Fibroblast of upper back skin (primary cell): Measurements from ENCODE around the gene PDGFA.

Source experiments
- DNase-seq: peaks from one replicate; pipeline ENCODE4 v3.0.0-alpha.2; 2013

Gene PDGFA

DNA sequence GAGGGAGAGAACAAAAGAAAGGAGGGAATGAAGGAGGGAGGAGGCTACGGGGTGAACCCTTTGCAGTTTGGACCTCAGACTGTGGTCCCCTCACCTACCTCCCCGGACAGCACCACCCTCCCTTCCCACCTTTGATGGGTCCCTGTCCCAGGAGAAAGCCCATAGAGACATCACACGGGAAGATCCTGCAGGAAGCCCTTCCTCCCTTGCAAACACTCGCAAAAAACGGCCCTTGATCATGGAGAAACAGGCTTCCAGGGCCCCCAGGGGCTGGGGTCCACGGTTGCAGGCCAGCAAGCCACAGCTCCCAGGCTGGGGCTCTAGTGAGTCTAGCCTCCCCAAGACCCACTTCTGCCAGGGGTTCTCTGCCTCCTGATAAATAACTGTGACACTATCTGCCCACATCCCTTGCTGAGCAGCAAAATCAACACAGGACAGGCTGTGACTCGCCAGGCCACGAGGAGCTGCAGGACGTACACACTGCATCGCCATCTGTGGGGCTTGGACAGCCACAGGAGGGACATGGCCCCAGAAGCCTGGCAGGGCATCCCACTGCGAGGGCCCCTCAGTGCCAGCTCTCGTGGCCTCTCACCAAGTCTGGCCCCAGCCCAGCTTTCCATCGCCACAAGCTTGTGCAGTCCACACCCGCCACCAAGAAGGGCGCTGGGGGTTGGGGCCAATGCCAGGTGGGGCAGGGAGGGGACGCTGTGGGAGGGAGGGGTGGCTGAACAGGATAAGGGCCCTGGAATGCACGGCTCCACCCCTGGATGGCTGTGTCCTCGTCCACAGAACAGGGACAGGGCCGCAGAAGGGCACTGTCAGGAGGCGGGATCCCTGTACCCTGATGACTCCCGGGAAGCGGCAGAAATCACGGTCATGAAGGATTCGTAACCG, 34.2 kb downstream of the PDGFA start:
- DNase-seq, result no peak

DNA sequence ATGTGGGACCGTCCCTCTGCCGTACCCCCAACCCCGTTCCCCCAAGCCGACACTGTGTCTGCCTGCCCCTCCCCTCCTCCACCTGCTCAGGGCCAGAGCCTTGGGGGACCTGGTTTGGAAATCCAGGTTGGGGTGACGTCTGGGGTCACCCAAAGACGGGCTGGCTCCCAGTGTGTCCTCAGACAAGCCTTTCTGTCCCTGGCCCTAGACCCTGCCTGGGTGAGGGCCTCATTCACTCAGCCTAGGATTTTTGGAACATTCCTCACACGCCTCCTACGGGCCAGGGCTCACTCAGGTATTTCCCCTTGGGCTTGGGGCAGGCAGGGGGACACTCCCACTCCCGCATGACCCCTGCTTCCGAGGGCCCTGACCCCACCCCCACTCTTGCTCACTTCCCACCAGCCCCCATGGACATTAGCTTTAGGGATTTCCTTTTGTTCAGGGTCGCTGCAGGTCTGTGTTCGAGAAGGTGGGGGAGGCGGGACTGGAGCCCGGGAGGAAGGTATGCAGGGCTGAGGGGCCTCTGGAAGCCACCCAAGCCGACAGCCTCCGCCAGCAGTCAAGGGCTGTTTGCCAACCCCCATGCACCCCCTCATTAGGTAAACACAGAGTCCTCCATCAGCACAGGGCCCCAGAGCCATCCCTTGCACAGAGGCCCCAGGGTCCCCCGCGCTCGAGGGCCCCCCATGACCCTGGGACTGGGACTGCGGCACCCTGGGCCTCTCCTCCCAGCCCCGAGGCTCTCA, 35.1 kb downstream of the PDGFA start:
- DNase-seq, result no peak

DNA sequence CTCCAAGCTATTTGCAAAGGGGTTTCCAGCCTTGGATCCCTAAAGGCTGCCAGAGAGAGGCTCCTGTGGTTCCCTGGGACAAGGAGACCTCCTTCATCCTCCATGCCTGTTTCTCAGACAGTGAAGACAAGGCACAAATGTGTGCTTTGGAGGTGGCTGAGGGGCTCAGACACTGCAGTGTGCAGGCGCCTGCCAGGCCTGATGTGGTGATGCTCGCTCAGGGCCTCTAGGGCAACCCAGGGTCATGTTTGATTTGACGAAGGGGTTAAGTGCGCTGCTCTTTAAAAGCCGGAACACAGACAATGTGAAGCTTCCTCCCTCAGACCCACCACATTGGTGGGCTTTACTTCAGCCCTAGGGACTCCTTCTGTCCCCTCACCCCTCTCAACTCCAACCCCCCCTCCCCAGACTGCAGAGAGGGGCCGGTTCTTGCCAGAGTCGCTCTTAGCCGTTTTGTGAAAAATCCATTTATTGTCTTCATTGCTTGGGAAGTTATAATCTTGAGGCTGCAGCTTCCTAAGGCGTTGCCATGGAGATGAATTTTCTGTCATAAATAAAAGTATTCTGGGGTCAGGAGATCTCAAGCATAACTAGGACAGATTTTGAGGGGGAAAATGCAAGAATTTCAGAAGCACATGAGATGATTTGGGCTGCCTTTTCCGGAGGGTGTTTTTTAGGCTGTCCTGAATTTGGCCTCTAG, 35.8 kb downstream of the PDGFA start:
- no peak for DNase-seq

DNA sequence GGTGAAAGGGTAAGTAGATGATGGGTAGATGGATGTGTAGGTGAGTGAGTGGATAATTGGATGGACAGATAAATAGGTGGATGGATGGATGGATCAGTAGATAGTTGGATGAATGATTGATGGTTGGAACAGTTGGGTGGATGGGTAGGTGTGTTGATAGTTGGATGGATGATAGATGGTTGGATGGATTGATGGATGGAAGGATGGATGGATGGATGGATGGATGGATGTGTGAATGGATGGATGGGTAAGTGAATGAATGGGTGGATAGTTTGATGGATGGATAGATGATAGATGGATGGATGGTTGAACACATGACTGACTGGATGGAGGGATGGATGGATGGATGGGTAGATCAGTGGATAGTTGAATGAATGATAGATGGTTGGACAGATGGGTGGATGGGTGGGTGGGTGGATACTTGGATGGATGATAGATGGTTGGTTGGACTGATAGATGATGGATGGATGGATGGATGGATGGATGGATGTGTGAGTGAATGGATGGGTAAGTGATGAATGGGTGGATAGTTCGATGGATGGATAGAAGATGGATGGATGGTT, 37.0 kb downstream of the PDGFA start:
- no peak for DNase-seq

DNA sequence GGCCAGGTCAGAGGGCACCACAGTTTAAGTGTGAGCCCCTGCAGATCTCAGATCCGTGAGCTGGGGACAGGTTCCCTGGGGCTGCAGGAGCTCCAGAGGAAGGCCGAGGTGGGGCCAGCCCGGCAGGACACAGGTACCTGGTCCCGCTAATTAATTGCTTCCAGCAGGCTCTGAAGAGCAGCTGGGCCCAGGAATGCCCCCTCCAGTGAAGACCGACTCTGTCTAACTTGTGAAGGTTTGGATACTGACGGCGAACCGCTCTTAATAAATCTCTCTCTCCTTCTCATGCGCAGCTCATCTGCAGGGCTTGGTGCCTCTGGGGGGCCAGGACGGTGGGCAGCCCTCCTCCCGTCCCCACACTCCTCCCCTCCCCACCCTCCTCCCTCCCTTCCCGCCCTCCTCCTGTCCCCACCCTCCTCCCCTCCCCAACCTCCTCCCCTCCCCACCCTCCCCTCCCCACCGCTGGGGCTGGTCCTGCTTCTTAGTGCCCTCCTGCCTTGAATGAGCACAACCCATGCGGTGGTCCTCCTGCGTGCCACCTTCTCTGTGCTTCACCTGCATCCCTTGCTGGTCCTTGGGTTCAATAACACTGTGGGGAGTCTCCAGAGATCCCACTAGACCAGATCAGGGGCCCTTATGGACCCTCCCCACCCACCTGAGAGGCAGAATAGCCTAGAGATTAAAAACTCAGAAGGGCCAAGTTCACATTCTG, 38.3 kb downstream of the PDGFA start:
- no peak for DNase-seq

DNA sequence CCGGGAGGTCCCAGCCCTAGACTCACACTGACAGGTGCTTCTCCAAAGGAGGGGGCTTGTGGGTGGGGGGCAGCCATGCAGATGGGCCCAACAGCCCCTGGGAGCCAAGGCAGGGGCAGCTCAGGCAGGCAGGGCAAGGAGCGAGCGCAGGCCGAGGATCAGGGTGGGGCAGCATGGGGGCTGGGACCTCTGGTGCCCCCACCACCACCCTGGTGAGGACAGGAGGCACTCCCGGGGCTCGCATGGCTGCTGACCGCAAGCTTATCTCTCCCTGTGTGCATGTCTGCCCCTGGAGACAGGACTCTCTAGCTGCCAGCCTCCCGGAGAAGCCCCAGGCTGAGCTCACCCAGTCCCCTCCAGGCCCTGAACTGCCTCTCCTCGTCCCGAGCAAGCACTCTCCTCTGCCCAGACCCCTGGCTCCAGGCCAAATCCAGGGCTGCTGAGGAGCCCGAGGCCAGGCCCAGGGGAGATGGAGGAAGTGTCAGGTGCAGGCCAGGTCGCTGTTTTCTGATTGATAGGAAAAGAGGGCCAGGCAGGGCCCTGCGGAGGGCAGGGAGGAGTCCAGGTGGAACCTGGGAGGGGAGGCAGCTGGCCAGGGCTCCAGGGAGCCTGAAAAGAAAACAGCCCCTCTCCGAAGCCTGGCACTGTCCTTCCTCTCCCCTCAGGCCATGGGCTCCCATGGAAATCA, 39.0 kb downstream of the PDGFA start:
- no peak for DNase-seq

DNA sequence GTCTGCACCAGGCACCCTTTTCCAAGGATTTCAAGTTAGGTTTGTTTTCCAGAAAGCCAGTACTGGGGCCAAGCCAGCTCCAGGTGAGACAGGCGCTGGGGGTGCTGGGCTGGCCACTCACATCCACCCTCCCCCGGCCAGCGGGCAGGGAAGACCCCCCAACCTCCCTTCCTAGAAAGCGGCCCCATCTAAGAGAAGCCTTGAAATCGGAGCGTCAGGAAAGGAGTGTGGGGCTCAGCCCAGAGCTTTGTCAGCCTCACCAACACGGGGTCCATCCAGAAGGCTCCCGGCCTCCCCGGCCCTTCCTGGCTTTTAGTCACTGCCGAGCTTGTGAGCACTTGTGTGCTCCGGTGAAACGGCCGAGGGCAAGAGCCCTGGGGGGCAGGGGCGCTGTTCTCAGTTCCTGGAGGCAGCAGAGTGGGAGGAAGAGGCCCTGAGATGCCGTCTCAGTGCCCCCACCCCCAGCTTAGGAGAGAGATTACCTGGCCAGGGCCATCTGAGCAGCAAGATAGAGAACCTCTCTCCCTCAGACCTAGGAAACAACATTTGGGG, 39.6 kb downstream of the PDGFA start:
- no peak for DNase-seq

DNA sequence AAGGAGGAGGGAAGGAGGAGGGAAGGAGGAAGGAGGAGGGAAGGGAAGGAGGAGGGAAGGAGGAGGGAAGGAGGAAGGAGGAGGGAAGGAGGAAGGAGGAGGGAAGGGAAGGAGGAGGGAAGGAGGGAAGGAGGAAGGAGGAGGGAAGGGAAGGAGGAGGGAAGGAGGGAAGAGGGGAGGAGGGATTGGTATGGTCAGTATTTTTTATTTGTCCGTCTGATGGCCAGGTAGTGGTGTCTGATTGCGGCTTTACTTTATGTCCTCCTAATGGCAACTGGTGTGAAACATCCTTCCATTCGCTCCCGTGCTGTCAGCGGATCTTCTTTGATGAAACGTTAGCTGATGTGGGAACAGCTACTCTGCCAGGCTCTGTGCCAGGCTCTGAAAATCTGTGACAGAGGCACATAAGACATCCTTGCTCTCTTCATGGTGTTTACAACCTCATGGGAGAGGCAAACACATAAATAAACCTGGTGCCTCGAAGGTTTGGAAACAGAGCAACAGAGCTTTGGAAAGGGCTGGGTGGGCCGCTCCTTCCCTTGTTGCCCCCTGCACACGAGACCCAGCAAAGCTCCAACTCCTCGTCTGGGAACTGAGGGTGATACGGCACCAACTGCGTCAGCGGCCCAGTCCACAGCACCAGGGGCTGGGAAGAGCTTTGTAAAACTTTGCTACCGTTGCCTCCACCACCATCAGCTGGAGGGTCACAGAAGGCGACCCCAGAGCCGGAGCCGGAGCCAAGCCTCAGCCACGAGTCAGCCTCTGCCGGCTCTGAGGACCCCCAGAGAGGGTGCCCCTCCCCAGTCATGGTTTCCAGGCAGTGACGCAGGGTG, 40.3 kb downstream of the PDGFA start:
- no peak for DNase-seq

DNA sequence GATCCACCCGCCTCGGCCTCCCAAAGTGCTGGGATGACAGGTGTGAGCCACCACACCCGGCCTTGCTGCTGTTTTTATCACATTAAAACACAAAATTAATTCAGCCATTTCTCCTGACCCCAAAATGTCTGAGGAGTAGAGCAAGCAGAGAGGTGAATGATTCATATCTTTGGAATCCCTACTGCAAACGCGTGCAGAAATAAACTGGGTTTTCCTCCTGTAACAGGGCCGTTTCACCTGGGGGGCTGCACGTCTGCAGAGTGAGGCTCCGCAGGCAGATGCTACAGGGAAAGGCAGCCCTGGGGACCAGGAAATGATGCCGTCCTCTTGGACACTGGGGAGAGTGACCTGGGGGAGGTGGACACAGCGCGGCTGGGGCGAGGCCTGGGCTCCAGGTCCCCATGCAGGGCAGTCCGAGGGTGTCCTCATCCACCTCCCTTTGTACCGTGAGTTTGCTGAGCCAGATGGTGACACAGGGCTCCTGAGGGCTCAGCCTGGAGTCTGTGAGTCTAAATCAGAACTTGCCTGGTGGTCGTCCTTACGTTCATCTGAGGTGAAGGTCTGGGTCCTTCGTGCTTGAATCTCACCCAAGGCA, 41.9 kb downstream of the PDGFA start:
- DNase-seq, result peak; percentile 19

DNA sequence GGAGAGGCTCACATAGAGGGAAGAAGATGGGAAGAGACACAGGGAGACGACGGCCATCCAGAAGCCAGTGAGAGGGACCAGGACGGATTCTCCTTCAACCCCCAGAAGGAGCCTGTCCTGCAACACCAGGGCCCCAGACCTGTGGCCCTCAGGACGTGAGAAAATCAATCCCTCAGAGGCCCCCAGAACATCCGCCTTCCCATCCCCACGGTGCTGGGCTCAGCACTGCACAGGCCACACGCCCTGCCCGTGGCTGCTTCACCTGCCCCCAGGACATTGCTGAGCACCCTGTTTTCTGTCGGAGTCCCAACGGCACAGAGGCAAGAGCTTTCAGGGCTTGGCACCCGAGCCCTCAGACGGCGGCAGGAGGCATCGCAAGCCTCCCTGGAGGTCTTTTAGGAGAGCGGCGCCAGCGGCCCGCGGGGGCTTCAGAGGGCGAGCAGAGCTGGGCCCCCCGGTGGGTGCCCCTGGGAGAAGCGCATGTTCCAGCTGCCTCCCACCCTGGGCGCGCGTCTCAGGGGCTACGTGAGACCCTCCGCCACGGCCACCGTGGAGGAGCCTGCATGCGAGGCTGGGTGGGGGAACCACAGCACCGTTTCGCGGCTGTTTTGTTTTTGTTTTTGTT, 42.8 kb downstream of the PDGFA start:
- DNase-seq, result no peak

DNA sequence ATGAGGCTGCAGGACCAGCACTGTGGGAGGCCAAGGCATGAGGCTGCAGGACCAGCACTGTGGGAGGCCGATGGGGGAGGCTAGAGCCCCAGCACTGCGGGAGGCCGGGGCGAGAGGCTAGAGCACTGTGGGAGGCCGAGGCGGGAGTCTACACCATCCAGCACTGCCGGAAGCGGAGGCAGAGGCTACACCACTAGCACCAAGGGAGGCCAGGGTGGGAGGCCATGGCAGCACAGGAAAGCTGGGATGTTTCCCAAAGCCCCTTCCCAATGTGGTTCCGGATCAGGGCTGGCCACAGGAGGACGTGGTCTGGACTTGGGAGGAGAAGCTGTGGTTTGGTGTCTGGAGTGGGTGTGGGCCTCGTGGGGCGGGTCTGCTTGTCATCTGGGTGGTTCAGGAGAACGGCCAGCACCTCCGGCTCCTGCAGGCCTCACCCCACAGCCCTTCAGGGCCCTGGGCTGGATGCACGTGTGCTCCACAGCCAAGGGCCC, 43.6 kb downstream of the PDGFA start:
- DNase-seq, result no peak

DNA sequence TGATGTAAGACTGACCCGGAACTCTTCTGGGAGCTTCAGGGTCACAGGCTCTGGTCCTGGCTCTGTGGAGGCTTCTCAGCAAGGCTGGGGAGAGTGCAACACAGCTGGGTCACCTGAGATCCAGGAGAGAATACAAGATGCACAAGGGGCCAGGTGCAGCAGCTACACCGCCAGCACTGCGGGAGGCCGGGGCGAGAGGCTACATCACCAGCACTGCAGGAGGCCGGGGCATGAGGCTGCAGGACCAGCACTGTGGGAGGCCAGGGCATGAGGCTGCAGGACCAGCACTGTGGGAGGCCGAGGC, 44.3 kb downstream of the PDGFA start:
- DNase-seq, result no peak

DNA sequence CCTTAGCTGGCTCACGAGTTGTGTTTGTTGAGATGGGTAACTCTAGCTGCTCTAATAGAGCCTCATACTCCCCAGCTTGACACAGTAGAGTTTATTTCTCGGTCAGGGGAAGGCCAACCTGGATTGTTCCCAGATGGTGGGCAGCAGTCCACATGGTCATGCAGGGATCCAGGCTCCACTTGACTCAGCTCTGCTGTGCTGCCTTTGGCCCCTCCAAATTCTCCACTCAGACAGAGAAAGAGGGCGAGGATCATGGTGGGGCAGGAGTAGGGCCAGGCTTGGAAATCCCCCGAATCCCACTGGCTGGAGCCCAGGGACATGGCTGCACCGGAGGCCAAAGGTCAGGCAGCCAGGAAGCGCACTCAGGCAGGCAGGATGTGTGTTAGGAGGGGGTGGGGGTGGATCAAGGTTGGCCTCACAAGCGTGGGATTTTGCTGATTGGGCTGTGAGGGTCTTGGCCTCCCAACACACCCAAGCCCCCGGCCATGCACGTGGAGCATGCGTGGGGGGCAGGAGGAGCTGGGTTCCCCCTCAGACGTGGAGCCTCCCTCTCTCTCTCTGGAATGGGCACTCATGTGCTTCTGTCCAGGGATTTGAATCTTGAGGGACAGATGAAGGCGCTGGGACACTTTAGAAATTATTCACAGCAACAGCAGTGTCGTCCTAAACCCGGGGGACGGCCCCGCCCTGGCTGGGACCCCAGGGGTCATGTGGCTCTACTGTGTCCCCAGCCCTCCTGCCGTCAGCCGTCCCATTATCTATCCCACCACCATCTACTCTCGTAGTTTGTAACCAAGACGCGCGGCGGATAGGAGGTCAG, 44.8 kb downstream of the PDGFA start:
- no peak for DNase-seq

DNA sequence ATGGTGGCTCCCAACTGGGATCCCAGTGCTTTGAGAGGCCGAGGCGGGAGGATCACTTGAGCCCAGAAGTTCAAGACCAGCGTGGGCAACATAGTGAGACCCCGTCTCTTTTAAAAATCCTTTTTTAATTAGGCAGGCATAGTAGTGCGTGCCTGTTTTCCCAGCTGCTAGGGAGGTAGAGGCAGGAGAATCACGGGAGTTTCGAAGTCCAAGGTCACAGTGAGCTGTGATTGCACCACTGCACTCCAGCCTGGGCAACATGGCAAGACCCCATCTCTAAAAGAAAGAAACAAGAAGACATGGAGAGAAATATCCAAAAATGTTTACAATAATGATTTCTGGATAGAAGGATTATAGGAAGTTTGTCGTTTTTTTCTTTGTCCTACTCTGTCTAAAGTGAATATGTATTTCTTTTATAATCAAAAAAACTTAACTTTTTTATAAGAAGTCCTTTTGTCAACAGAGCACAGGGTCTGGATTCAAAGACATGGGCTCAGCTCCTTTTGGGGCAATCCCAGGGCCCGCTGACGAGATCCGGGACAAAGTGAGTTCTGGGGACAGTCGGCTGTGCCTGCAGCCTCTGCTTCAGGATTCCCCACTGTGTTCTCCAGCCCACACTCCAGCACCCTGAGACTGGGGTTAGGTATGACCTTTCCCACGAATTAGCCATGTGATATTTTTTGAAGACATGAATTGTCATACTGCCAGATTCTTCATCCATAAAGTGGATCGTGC, 45.6 kb downstream of the PDGFA start:
- no peak for DNase-seq

DNA sequence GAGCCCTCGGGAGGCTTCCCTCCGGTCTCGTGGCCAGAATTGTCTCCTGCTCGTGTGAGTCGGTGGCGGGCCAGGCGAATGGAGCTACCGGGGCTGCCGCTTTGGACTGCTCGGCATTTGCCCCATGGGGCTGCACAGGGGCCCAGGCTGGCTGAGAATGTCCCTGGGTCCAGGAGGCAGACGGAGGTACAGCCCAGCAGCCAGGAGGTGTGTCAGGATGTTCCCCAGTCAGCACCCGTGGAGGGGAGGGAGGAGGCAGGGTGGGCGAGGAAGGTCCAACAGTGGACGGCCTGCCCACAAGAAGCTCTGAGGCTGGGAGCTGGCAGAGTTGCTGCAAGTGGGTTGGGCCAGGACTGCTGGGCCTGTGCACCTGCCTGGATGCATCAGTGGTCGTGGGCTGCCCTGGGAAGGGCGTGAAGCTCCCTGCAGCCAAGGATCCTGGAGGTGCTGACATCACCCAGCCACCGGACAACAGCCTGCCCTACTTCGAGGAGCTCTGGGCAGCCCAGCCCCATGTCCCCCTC, 46.4 kb downstream of the PDGFA start:
- no peak for DNase-seq

DNA sequence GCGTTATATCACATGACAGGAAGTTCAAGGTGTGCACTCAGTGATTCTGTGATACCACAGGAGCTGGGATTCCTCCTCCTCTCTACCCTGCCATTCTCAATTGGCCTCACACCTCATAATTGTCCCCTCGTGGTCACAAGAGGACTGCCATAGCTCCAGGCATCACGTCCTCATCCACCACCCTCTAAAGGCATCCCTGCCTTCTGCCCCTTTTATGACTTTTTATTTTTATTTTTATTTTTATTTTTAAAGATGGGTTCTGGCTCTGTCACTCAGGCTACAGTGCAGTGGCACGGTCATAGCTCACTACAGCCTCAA, 47.0 kb downstream of the PDGFA start:
- DNase-seq, result no peak

DNA sequence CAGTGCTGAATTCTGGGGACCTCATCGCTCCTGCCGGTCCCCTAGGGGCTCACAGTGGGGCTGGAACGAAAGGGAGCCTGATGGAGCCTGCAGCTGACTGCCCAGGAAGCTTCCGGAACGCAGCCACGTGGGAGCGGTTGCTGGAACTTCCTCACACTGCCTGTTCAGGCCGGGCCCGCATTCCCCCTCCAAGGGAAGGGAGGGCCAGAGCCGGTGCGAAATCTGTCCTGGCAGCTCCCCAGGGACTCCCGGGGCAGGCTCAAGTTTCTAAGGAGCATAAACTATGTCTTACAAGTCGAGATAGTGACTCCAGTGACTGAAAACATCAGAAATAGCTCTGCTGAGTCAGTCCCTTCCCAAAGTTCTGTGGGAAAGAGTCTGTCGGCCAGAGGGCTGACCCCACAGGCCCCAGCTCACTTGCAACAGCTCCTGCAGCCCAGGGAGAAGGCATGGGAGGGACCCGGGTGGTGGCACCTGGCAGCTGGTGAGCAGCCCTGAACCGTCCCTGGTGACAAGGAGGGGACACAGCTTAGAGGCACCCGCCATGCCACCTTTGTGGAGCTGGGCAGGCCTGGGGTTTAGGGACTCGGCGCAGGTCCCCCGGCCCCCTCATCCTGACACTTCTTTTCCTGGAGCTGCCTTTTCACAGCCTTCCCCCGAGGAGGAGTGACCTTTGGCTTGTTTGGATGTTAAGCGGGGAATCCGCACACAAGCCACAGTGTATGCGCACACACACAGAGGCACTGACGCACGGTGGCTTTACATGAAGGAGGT, 47.6 kb downstream of the PDGFA start:
- DNase-seq, result peak; percentile 92
